H9 (cell line): ENCODE data around the gene AKAP9. TPM values are rescaled to one million over a fixed set of nuclear protein-coding genes. Genes with fewer than 3 reads are reported as not detected.

Source experiments
- DNase-seq: peaks from one replicate; pipeline ENCODE4 v3.0.0-alpha.2; 2017
- H2AFZ ChIP-seq: one replicate; pipeline ENCODE4 v1.6.1; 2013; ENCODE audit warnings: mild to moderate bottlenecking, low read length, control low read depth, moderate library complexity
- H2AK5ac ChIP-seq: 2 replicates; pipeline ENCODE4 v1.6.1; 2013; ENCODE audit warnings: low read length, control low read depth, mixed read lengths; ENCODE audit not compliant: insufficient read length
- H2BK120ac ChIP-seq: one replicate; pipeline ENCODE4 v1.6.1; 2013; ENCODE audit warnings: low read depth, mild to moderate bottlenecking, low read length, control low read depth, inconsistent platforms; ENCODE audit not compliant: poor library complexity, severe bottlenecking
- H2BK12ac ChIP-seq: 2 replicates; pipeline ENCODE4 v1.6.1; 2013; ENCODE audit warnings: low read length, control low read depth, mixed read lengths, low read depth; ENCODE audit not compliant: insufficient read length
- H2BK15ac ChIP-seq: 2 replicates; pipeline ENCODE4 v1.6.1; 2013; ENCODE audit warnings: low read depth, low read length, control low read depth
- H2BK20ac ChIP-seq: one replicate; pipeline ENCODE4 v1.6.1; 2013; ENCODE audit warnings: low read depth, mild to moderate bottlenecking, low read length, control low read depth, inconsistent platforms; ENCODE audit not compliant: poor library complexity, severe bottlenecking
- H2BK5ac ChIP-seq: 2 replicates; pipeline ENCODE4 v1.6.1; 2013; ENCODE audit warnings: low read length, control low read depth, mixed read lengths; ENCODE audit not compliant: insufficient read length
- H3K14ac ChIP-seq: 2 replicates; pipeline ENCODE4 v1.6.1; 2013; ENCODE audit warnings: low read length, control low read depth; ENCODE audit not compliant: insufficient read depth
- H3K18ac ChIP-seq: 2 replicates; pipeline ENCODE4 v1.6.1; 2013; ENCODE audit warnings: low read depth, mild to moderate bottlenecking, mixed read lengths, low read length, control low read depth; ENCODE audit not compliant: insufficient read length
- H3K23ac ChIP-seq: 2 replicates; pipeline ENCODE4 v1.6.1; 2013; ENCODE audit warnings: low read length, control low read depth, mixed read lengths, low read depth; ENCODE audit not compliant: insufficient read length
- H3K23me2 ChIP-seq: 2 replicates; pipeline ENCODE4 v1.6.1; 2013; ENCODE audit warnings: low read depth, mild to moderate bottlenecking, mixed read lengths, low read length, control low read depth; ENCODE audit not compliant: insufficient read length, poor library complexity, severe bottlenecking
- H3K27ac ChIP-seq: 2 replicates; pipeline ENCODE4 v1.5.1; 2013; ENCODE audit warnings: low read length, control low read depth, mixed read lengths, low read depth; ENCODE audit not compliant: insufficient read length
- H3K27me3 ChIP-seq: 2 replicates; pipeline ENCODE4 v1.6.1; 2013; ENCODE audit warnings: low read length, control low read depth, inconsistent platforms; ENCODE audit not compliant: insufficient read depth
- H3K4ac ChIP-seq: 2 replicates; pipeline ENCODE4 v1.6.1; 2013; ENCODE audit warnings: low read depth, mild to moderate bottlenecking, control low read depth, inconsistent platforms, low read length, moderate library complexity
- H3K4me1 ChIP-seq: 2 replicates; pipeline ENCODE4 v1.6.1; 2013; ENCODE audit warnings: low read length, control low read depth, inconsistent platforms; ENCODE audit not compliant: insufficient read depth
- H3K4me2 ChIP-seq: 2 replicates; pipeline ENCODE4 v1.6.1; 2013; ENCODE audit warnings: low read length, control low read depth, mixed read lengths; ENCODE audit not compliant: insufficient read length, insufficient read depth
- H3K56ac ChIP-seq: 2 replicates; pipeline ENCODE4 v1.6.1; 2013; ENCODE audit warnings: low read depth, mild to moderate bottlenecking, mixed read lengths, low read length, control low read depth; ENCODE audit not compliant: insufficient read length
- H3K79me1 ChIP-seq: 2 replicates; pipeline ENCODE4 v1.6.1; 2013; ENCODE audit warnings: low read depth, mild to moderate bottlenecking, moderate library complexity, low read length, control low read depth, inconsistent platforms; ENCODE audit not compliant: insufficient read depth, poor library complexity, severe bottlenecking
- H3K79me2 ChIP-seq: 2 replicates; pipeline ENCODE4 v1.6.1; 2013; ENCODE audit warnings: low read length, control low read depth, inconsistent platforms; ENCODE audit not compliant: insufficient read depth
- H3K9ac ChIP-seq: 2 replicates; pipeline ENCODE4 v1.6.1; 2013; ENCODE audit warnings: low read length, control low read depth, mixed read lengths; ENCODE audit not compliant: insufficient read length; ENCODE audit errors: extremely low read depth
- H3K9me3 ChIP-seq: one replicate; pipeline ENCODE4 v1.6.1; 2013; ENCODE audit warnings: low read depth, low read length, inconsistent platforms; ENCODE audit not compliant: control insufficient read depth
- H3T11ph ChIP-seq: one replicate; pipeline ENCODE4 v1.6.1; 2013; ENCODE audit warnings: mild to moderate bottlenecking, low read length, control low read depth, inconsistent platforms
- H4K20me1 ChIP-seq: one replicate; pipeline ENCODE4 v1.6.1; 2013; ENCODE audit not compliant: control insufficient read depth, insufficient read length, insufficient read depth
- H4K5ac ChIP-seq: 2 replicates; pipeline ENCODE4 v1.6.1; 2013; ENCODE audit warnings: low read depth, mild to moderate bottlenecking, mixed read lengths, low read length, control low read depth; ENCODE audit not compliant: insufficient read length
- H4K8ac ChIP-seq: replicated peaks from 2 replicates; pipeline ENCODE4 v1.6.1; 2013; ENCODE audit warnings: low read length, control low read depth, mixed read lengths, low read depth; ENCODE audit not compliant: insufficient read length
- H4K91ac ChIP-seq: 2 replicates; pipeline ENCODE4 v1.6.1; 2013; ENCODE audit warnings: low read depth, mild to moderate bottlenecking, moderate library complexity, mixed read lengths, low read length, control low read depth; ENCODE audit not compliant: insufficient read length
- H3K27ac Mint-ChIP-seq, 3 experiments: 2 replicates in 2 of 3; 3 replicates in 1 of 3; pipeline ENCODE4 v1.8.0; 2020 to 2021; ENCODE audit warnings: mixed read lengths in 3 of 3, mild to moderate bottlenecking in 1 of 3, moderate library complexity in 1 of 3
- H3K27me3 Mint-ChIP-seq: 2 replicates; pipeline ENCODE4 v1.8.0; 2021; ENCODE audit warnings: low read depth, mild to moderate bottlenecking, moderate library complexity, mixed read lengths
- H3K36me3 Mint-ChIP-seq, 3 experiments: 2 replicates in 2 of 3; 3 replicates in 1 of 3; pipeline ENCODE4 v1.8.0; 2020 to 2021; ENCODE audit warnings: low read depth in 3 of 3, mixed read lengths in 3 of 3; ENCODE audit not compliant: insufficient read depth in 1 of 3
- H3K4me1 Mint-ChIP-seq, 2 experiments: 2 replicates each; pipeline ENCODE4 v1.8.0; 2020; ENCODE audit warnings: mixed read lengths in 2 of 2
- H3K4me3 Mint-ChIP-seq, 2 experiments: 2 replicates in 1 of 2; 3 replicates in 1 of 2; pipeline ENCODE4 v1.8.0; 2020 to 2021; ENCODE audit warnings: mild to moderate bottlenecking in 2 of 2, mixed read lengths in 2 of 2, moderate library complexity in 1 of 2
- H3K9me3 Mint-ChIP-seq, 2 experiments: 2 replicates in 1 of 2; 3 replicates in 1 of 2; pipeline ENCODE4 v1.8.0; 2020; ENCODE audit warnings: mild to moderate bottlenecking in 2 of 2, mixed read lengths in 2 of 2, moderate library complexity in 1 of 2
- total RNA-seq: library from RNA; stranded (reverse); gene quantifications from 2 replicates; pipeline ENCODE4 v1.2.1, GENCODE V29; 2021
- TF ChIP-seq, protein P1 (sequence below): fragments of 200-600 bp; sonication (generic); conservative IDR thresholded peaks from 3 replicates; pipeline ENCODE4 v1.8.0; 2021; ENCODE audit warnings: antibody characterized with exemption, mild to moderate bottlenecking

AKAP9 gene
- total RNA-seq, 1 experiment from 2014 or later = 22.4 TPM

- Histone ChIP-seq H2BK5ac (no peak overlapping the region), H2BK15ac (no peak overlapping the region), H3K4me2 (no peak overlapping the region), H4K5ac (no peak overlapping the region), H2BK120ac (no peak overlapping the region), H3K4ac (no peak overlapping the region), H4K8ac (no peak overlapping the region), H3K18ac (no peak overlapping the region), H3K56ac (no peak overlapping the region), H3K23me2 (no peaks in the 10 kb centered on the region), H2AFZ (no peak overlapping the region), H3K9me3 (no peaks in the 10 kb centered on the region), H2BK12ac (no peak overlapping the region), H4K20me1 (no peaks in the 10 kb centered on the region), H2BK20ac (no peak overlapping the region), H2AK5ac (no peak overlapping the region), H3K27ac (no peak overlapping the region), H4K91ac (no peak overlapping the region), H3K23ac (no peak overlapping the region), H3K14ac (no peak overlapping the region), H3K79me1 (no peaks in the 10 kb centered on the region), H3T11ph (no peak overlapping the region), H3K9ac (no peak overlapping the region), H3K27me3 (no peaks in the 10 kb centered on the region), H3K79me2 (no peaks in the 10 kb centered on the region), H3K4me1 (no peaks in the 10 kb centered on the region)
- H3K9me3 Mint-ChIP-seq = peaks cover 0 to 4% of the 10 kb centered on the region in 2 experiments; a peak in 2 of 5 replicates
- no peak overlapping the region for H3K27ac Mint-ChIP-seq
- DNase-seq = no peak
- TF ChIP-seq, protein P1, sequence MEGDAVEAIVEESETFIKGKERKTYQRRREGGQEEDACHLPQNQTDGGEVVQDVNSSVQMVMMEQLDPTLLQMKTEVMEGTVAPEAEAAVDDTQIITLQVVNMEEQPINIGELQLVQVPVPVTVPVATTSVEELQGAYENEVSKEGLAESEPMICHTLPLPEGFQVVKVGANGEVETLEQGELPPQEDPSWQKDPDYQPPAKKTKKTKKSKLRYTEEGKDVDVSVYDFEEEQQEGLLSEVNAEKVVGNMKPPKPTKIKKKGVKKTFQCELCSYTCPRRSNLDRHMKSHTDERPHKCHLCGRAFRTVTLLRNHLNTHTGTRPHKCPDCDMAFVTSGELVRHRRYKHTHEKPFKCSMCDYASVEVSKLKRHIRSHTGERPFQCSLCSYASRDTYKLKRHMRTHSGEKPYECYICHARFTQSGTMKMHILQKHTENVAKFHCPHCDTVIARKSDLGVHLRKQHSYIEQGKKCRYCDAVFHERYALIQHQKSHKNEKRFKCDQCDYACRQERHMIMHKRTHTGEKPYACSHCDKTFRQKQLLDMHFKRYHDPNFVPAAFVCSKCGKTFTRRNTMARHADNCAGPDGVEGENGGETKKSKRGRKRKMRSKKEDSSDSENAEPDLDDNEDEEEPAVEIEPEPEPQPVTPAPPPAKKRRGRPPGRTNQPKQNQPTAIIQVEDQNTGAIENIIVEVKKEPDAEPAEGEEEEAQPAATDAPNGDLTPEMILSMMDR = no peak
- peaks cover 8 to 16% (median 9%) of the 10 kb centered on the region in 3 experiments for H3K36me3 Mint-ChIP-seq
- no peak overlapping the region for H3K4me3 Mint-ChIP-seq
- H3K27me3 Mint-ChIP-seq = no peaks in the 10 kb centered on the region
- H3K4me1 Mint-ChIP-seq = no peaks in the 10 kb centered on the region
Observed at GRCh38 chr7:91988213-91988612, 47.6 kb downstream of the AKAP9 start.
